HepG2 (cell line): ENCODE data around the gene TXNDC12. TPM values are rescaled to one million over a fixed set of nuclear protein-coding genes. Genes with fewer than 3 reads are reported as not detected.

ENCODE experiments used
- ATF7-NPFF ChIP-seq: sonication (generic); formaldehyde crosslinking; IDR thresholded peaks from 2 replicates; pipeline ENCODE4 v1.8.1; 2023; ENCODE audit warnings: mild to moderate bottlenecking, low read depth, missing genetic modification reagents, moderate library complexity
- ETV6 ChIP-seq: sonication (generic); formaldehyde crosslinking; conservative IDR thresholded peaks from 2 replicates; pipeline ENCODE4 v1.4.0; 2020; ENCODE audit warnings: missing genetic modification reagents
- FOXM1 ChIP-seq: sonication (generic); formaldehyde crosslinking; IDR thresholded peaks from 2 replicates; pipeline ENCODE4 v1.5.0; 2020; ENCODE audit warnings: missing genetic modification reagents
- HOXA5 ChIP-seq: sonication (generic); formaldehyde crosslinking; IDR thresholded peaks from 2 replicates; pipeline ENCODE4 v1.4.0; 2020; ENCODE audit warnings: missing genetic modification reagents
- KAT8 ChIP-seq: IDR thresholded peaks from 2 replicates; pipeline ENCODE4 v1.6.1; 2016; ENCODE audit warnings: missing genetic modification reagents, missing compliant biosample characterization
- KDM1A ChIP-seq: IDR thresholded peaks from 2 replicates; pipeline ENCODE4 v1.6.1; 2016; ENCODE audit warnings: missing compliant biosample characterization
- RFX5 ChIP-seq: IDR thresholded peaks from 2 replicates; pipeline ENCODE4 v1.6.1; 2011; ENCODE audit warnings: low read depth, low read length, improper control_type of control experiment
- SMAD3 ChIP-seq: sonication (generic); formaldehyde crosslinking; IDR thresholded peaks from 2 replicates; pipeline ENCODE4 v1.4.0; 2020; ENCODE audit warnings: missing genetic modification reagents
- SNRNP70 ChIP-seq: fragments of 200-400 bp; formaldehyde crosslinking; IDR thresholded peaks from 2 replicates; pipeline ENCODE4 v1.6.1; 2017; ENCODE audit warnings: mild to moderate bottlenecking, low read depth, low read length, moderate library complexity
- SP2 ChIP-seq: sonication (generic); formaldehyde crosslinking; IDR thresholded peaks from 2 replicates; pipeline ENCODE4 v1.5.1; 2020; ENCODE audit warnings: mild to moderate bottlenecking, missing genetic modification reagents
- ZNF138 ChIP-seq: sonication (generic); formaldehyde crosslinking; IDR thresholded peaks from 2 replicates; pipeline ENCODE4 v1.5.0; 2020; ENCODE audit warnings: mild to moderate bottlenecking, low read depth, missing genetic modification reagents
- polyA plus RNA-seq, 8 experiments: library from polyadenylated mRNA; depleted of rRNA in 3 of 8; stranded (reverse) in 7 of 8; unstranded in 1 of 8; fragments of >200 nt; fragmentation: Illumina TruSeq in 4 of 8; extraction: Trizol in 4 of 8; gene quantifications; 2 replicates each; pipeline versions ENCODE4 v1.2.1 to v1.2.3, GENCODE V29; 2011 to 2016; ENCODE audit warnings: low read depth in 4 of 8, missing spikeins in 1 of 8, mixed read lengths in 1 of 8; ENCODE audit not compliant: insufficient read depth in 1 of 8
- total RNA-seq, 5 experiments: library from RNA; depleted of rRNA; stranded (reverse); fragments of >200 nt; fragmentation: Illumina TruSeq; extraction: Trizol; gene quantifications; 2 replicates each; pipeline ENCODE4 v1.2.3, GENCODE V29; 2016; ENCODE audit warnings: low read depth in 1 of 5
- TF ChIP-seq, protein P1 (sequence below): sonication (generic); formaldehyde crosslinking; IDR thresholded peaks from 2 replicates; pipeline ENCODE4 v1.4.0; 2020; ENCODE audit warnings: missing genetic modification reagents, borderline replicate concordance
- TF ChIP-seq, protein P2 (sequence below): fragments of 450-650 bp; IDR thresholded peaks from 2 replicates; pipeline ENCODE4 v1.6.1; 2017
- TF ChIP-seq, protein P3 (sequence below): sonication (generic); formaldehyde crosslinking; IDR thresholded peaks from 2 replicates; pipeline ENCODE4 v1.8.0; 2022; ENCODE audit warnings: mild to moderate bottlenecking, missing genetic modification reagents, moderate library complexity

TXNDC12 gene
- total and polyA plus RNA-seq, 2 of the 13 experiments (the other 11 are each of a cell fraction or from before 2014, with no cell fraction given), result 65.6 to 67.2 TPM

DNA sequence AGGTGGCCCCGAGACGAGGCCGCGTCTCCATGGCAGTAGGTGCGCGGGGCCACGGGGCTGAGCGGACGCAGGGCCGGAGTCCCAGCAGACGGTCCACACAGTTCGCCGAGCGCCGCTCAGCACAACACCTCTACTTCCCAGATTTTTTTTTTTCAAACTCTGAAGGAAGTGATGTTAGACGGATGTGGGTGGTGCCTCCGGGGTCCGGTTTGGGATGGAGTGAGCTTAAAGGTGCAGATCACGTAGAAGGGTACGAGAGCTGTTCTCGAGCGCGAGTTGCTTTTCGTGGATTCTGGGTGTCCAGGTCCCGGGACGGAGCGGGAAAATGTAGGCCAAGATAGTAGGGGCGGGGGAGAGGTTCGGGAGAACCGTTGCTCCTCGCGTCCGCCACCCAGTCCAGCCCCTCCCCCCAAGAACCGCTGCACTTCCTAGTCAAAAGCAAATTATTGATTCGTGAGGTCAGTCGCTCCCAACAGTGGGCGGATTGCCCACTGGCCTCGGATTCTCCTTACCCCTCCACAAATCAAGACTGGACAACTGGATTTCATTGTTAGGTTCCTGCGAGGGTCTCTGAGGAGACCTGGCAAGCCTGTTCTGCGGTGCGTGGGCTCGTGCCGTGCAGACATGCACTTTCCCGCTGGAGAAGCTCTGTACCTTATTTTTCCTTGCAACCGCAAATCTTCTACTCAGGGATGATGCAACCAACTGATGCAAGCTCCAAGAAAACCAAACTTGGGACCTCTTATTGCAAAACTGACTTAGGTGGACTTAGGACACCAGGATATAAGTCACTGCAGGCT is at the start of gene TXNDC12 (continued):
- TF ChIP-seq SNRNP70, result no peak
- TF ChIP-seq SP2 (CRISPR knock-in tag), result peak; percentile 46
- TF ChIP-seq KAT8 (CRISPR knock-in tag), result peak; percentile 94
- TF ChIP-seq ETV6 (CRISPR knock-in tag), result 0 out of 2 replicates have a peak, but pooled peaks have one; percentile 34
- TF ChIP-seq, protein P1, sequence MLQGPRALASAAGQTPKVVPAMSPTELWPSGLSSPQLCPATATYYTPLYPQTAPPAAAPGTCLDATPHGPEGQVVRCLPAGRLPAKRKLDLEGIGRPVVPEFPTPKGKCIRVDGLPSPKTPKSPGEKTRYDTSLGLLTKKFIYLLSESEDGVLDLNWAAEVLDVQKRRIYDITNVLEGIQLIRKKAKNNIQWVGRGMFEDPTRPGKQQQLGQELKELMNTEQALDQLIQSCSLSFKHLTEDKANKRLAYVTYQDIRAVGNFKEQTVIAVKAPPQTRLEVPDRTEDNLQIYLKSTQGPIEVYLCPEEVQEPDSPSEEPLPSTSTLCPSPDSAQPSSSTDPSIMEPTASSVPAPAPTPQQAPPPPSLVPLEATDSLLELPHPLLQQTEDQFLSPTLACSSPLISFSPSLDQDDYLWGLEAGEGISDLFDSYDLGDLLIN (CRISPR knock-in tag), result 0 out of 2 replicates have a peak, but pooled peaks have one; percentile 50
- no peak for TF ChIP-seq RFX5
- TF ChIP-seq ZNF138, result 0 out of 2 replicates have a peak, but pooled peaks have one; percentile 26
- peak; percentile 14; the same call in 1 of the 2 replicates for TF ChIP-seq FOXM1 (CRISPR knock-in tag)
- TF ChIP-seq HOXA5 (CRISPR knock-in tag), result 0 out of 2 replicates have a peak, but pooled peaks have one; percentile 25
- TF ChIP-seq SMAD3, result no peak
- no peak for TF ChIP-seq KDM1A (CRISPR knock-in tag)
- TF ChIP-seq ATF7-NPFF, result peak; percentile 55; the same call in 1 of the 2 replicates
- TF ChIP-seq, protein P2, sequence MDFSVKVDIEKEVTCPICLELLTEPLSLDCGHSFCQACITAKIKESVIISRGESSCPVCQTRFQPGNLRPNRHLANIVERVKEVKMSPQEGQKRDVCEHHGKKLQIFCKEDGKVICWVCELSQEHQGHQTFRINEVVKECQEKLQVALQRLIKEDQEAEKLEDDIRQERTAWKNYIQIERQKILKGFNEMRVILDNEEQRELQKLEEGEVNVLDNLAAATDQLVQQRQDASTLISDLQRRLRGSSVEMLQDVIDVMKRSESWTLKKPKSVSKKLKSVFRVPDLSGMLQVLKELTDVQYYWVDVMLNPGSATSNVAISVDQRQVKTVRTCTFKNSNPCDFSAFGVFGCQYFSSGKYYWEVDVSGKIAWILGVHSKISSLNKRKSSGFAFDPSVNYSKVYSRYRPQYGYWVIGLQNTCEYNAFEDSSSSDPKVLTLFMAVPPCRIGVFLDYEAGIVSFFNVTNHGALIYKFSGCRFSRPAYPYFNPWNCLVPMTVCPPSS, result no peak
- TF ChIP-seq, protein P3, sequence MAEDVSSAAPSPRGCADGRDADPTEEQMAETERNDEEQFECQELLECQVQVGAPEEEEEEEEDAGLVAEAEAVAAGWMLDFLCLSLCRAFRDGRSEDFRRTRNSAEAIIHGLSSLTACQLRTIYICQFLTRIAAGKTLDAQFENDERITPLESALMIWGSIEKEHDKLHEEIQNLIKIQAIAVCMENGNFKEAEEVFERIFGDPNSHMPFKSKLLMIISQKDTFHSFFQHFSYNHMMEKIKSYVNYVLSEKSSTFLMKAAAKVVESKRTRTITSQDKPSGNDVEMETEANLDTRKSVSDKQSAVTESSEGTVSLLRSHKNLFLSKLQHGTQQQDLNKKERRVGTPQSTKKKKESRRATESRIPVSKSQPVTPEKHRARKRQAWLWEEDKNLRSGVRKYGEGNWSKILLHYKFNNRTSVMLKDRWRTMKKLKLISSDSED (CRISPR knock-in tag), result no peak
